ENCODE measurements around the gene FBXO38.
A peak's percentile ranks its signal among the peaks of the same experiment; 100 is the strongest.

The FBXO38 gene

GRCh38 chr5:148477429-148477828 lies 93.7 kb downstream of the FBXO38 start:
- H3K36me3 ChIP-seq (replicated peaks in 1 of 2; ENCODE audit: control insufficient read depth in 2 of 2, insufficient read depth in 2 of 2, low read length in 2 of 2), result no peaks in the 10 kb centered on the region
- H4K91ac ChIP-seq (ENCODE audit: low read depth, low read length, poor library complexity), result no peak overlapping the region
- H4K8ac ChIP-seq (ENCODE audit: low read depth, low read length), result no peak overlapping the region
- H3K4me3 ChIP-seq (ENCODE audit: low read length in 2 of 2), result no peak overlapping the region
- H2BK5ac ChIP-seq (ENCODE audit: low read length), result no peak overlapping the region
- no peak overlapping the region for H3K18ac ChIP-seq (ENCODE audit: low read length)
- H3K9me3 ChIP-seq (replicated peaks in 1 of 2; ENCODE audit: control insufficient read depth in 2 of 2, insufficient read depth in 1 of 2, low read depth in 1 of 2, low read length in 2 of 2), result no peaks in the 10 kb centered on the region
- H3K4ac ChIP-seq (ENCODE audit: low read length), result no peak overlapping the region
- peaks cover 2 to 10% of the 10 kb centered on the region in 2 donors for H3K4me1 ChIP-seq (ENCODE audit: control insufficient read depth in 2 of 2, insufficient read depth in 1 of 2, low read depth in 1 of 2, low read length in 2 of 2)
- H3K9ac ChIP-seq (ENCODE audit: low read depth, low read length, poor library complexity), result no peak overlapping the region
- WGBS, 2 donors (ENCODE audit: extremely low coverage in 2 of 2, insufficient read length in 2 of 2, insufficient replicate concordance in 1 of 2), result no CpG with 5 or more reads among the region's 3 CpGs
- no peak overlapping the region for H3K23ac ChIP-seq (ENCODE audit: low read depth, low read length, poor library complexity)
- no peaks in the 10 kb centered on the region for H3K79me1 ChIP-seq (ENCODE audit: low read depth, low read length)
- no peak overlapping the region for H2BK15ac ChIP-seq (ENCODE audit: low read length)
- H3K14ac ChIP-seq (ENCODE audit: low read length), result no peak overlapping the region
- no peak overlapping the region for H3K27ac ChIP-seq (replicated peaks; ENCODE audit: low read length)
- H3K4me2 ChIP-seq (ENCODE audit: insufficient read depth, low read length, poor library complexity, severe bottlenecking), result no peak overlapping the region
- DNase-seq (ENCODE audit: low spot score), result no peak
- H2AK5ac ChIP-seq (ENCODE audit: low read depth, low read length), result no peak overlapping the region
- H2BK12ac ChIP-seq (ENCODE audit: low read length), result no peak overlapping the region
- H3K27me3 ChIP-seq (ENCODE audit: control insufficient read depth in 3 of 3, insufficient read depth in 3 of 3, low read depth in 1 of 3, low read length in 3 of 3), result peaks cover 0 to 9% (median 0%) of the 10 kb centered on the region in 3 experiments
- H2BK120ac ChIP-seq (ENCODE audit: low read depth, low read length), result no peak overlapping the region
- no peak overlapping the region for H2AFZ ChIP-seq (ENCODE audit: low read length)

GRCh38 chr5:148482196-148482595 lies 98.4 kb downstream of the FBXO38 start:
- no peak overlapping the region for H4K8ac ChIP-seq (ENCODE audit: low read depth, low read length)
- H2AFZ ChIP-seq (ENCODE audit: low read length), result no peak overlapping the region
- no peak overlapping the region for H2BK12ac ChIP-seq (ENCODE audit: low read length)
- H3K9ac ChIP-seq (ENCODE audit: low read depth, low read length, poor library complexity), result no peak overlapping the region
- peaks cover 0 to 9% (median 0%) of the 10 kb centered on the region in 3 experiments for H3K27me3 ChIP-seq (ENCODE audit: control insufficient read depth in 3 of 3, insufficient read depth in 3 of 3, low read depth in 1 of 3, low read length in 3 of 3)
- H3K18ac ChIP-seq (ENCODE audit: low read length), result no peak overlapping the region
- no peaks in the 10 kb centered on the region for H3K9me3 ChIP-seq (replicated peaks in 1 of 2; ENCODE audit: control insufficient read depth in 2 of 2, insufficient read depth in 1 of 2, low read depth in 1 of 2, low read length in 2 of 2)
- H3K4ac ChIP-seq (ENCODE audit: low read length), result no peak overlapping the region
- no CpG with 5 or more reads among the region's 7 CpGs for WGBS, 2 donors (ENCODE audit: extremely low coverage in 2 of 2, insufficient read length in 2 of 2, insufficient replicate concordance in 1 of 2)
- H3K14ac ChIP-seq (ENCODE audit: low read length), result no peak overlapping the region
- H4K91ac ChIP-seq (ENCODE audit: low read depth, low read length, poor library complexity), result no peak overlapping the region
- no peak overlapping the region for H2AK5ac ChIP-seq (ENCODE audit: low read depth, low read length)
- H3K4me3 ChIP-seq (ENCODE audit: low read length in 2 of 2), result no peak overlapping the region
- H2BK5ac ChIP-seq (ENCODE audit: low read length), result no peak overlapping the region
- no peak overlapping the region for H3K4me2 ChIP-seq (ENCODE audit: insufficient read depth, low read length, poor library complexity, severe bottlenecking)
- H2BK15ac ChIP-seq (ENCODE audit: low read length), result no peak overlapping the region
- no peak overlapping the region for H3K23ac ChIP-seq (ENCODE audit: low read depth, low read length, poor library complexity)
- no peaks in the 10 kb centered on the region for H3K36me3 ChIP-seq (replicated peaks in 1 of 2; ENCODE audit: control insufficient read depth in 2 of 2, insufficient read depth in 2 of 2, low read length in 2 of 2)
- no peaks in the 10 kb centered on the region for H3K79me1 ChIP-seq (ENCODE audit: low read depth, low read length)
- H3K4me1 ChIP-seq (ENCODE audit: control insufficient read depth in 2 of 2, insufficient read depth in 1 of 2, low read depth in 1 of 2, low read length in 2 of 2), result peaks cover 2 to 11% of the 10 kb centered on the region in 2 donors
- DNase-seq (ENCODE audit: low spot score), result no peak
- H3K27ac ChIP-seq (replicated peaks; ENCODE audit: low read length), result no peak overlapping the region
- no peak overlapping the region for H2BK120ac ChIP-seq (ENCODE audit: low read depth, low read length)

DNA sequence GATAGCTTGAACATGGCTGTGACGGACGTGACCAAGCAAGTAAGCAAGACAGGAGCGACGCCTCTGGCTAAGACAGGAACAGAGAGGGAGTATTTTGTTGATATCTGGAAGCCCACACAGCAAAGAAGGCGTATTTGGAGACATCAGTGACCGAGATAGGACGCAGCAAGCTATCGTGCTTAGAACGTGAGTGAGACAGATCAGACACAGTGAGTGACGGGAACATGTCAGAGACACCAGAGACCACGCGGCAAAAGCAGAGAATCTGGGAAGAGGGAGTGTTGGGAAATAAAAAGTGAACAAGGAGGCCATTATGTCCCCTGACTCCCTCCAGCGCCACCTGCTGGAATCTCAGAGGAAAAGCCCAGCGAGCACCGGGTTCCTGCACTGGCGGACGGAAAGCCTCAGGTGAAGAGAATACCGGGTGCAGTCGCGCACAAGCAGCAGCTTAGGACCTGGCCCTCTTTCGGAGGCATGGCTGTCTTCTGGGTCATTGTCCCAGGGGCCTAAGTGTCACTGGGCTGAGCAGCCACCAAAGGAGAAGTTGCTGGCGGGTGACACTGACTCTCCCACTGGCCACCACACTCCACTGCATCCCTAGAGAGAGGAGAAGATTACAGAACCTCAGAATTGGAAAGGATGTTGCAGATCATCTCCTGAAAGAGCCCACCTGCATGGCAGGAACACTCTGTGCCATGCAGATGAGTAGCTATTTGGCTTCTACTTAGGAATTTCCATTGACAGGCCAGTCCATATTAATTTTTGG lies 99.1 kb downstream of the FBXO38 start:
- no peak overlapping the region for H3K4ac ChIP-seq (ENCODE audit: low read length)
- H3K23ac ChIP-seq (ENCODE audit: low read depth, low read length, poor library complexity), result no peak overlapping the region
- H3K36me3 ChIP-seq (replicated peaks in 1 of 2; ENCODE audit: control insufficient read depth in 2 of 2, insufficient read depth in 2 of 2, low read length in 2 of 2), result no peaks in the 10 kb centered on the region
- H3K4me3 ChIP-seq (ENCODE audit: low read length in 2 of 2), result no peak overlapping the region
- H3K14ac ChIP-seq (ENCODE audit: low read length), result no peak overlapping the region
- no peak overlapping the region for H2BK5ac ChIP-seq (ENCODE audit: low read length)
- no peaks in the 10 kb centered on the region for H3K9me3 ChIP-seq (replicated peaks in 1 of 2; ENCODE audit: control insufficient read depth in 2 of 2, insufficient read depth in 1 of 2, low read depth in 1 of 2, low read length in 2 of 2)
- H2AFZ ChIP-seq (ENCODE audit: low read length), result peak overlapping the region; percentile 21
- H4K91ac ChIP-seq (ENCODE audit: low read depth, low read length, poor library complexity), result no peak overlapping the region
- H2BK12ac ChIP-seq (ENCODE audit: low read length), result no peak overlapping the region
- H3K4me2 ChIP-seq (ENCODE audit: insufficient read depth, low read length, poor library complexity, severe bottlenecking), result no peak overlapping the region
- H3K9ac ChIP-seq (ENCODE audit: low read depth, low read length, poor library complexity), result no peak overlapping the region
- peaks cover 0 to 10% (median 0%) of the 10 kb centered on the region in 3 experiments for H3K27me3 ChIP-seq (ENCODE audit: control insufficient read depth in 3 of 3, insufficient read depth in 3 of 3, low read depth in 1 of 3, low read length in 3 of 3)
- H3K18ac ChIP-seq (ENCODE audit: low read length), result no peak overlapping the region
- H4K8ac ChIP-seq (ENCODE audit: low read depth, low read length), result no peak overlapping the region
- peaks cover 2 to 11% of the 10 kb centered on the region in 2 donors for H3K4me1 ChIP-seq (ENCODE audit: control insufficient read depth in 2 of 2, insufficient read depth in 1 of 2, low read depth in 1 of 2, low read length in 2 of 2)
- H2AK5ac ChIP-seq (ENCODE audit: low read depth, low read length), result no peak overlapping the region
- H2BK15ac ChIP-seq (ENCODE audit: low read length), result no peak overlapping the region
- no peaks in the 10 kb centered on the region for H3K79me1 ChIP-seq (ENCODE audit: low read depth, low read length)
- no CpG with 5 or more reads among the region's 22 CpGs for WGBS, 2 donors (ENCODE audit: extremely low coverage in 2 of 2, insufficient read length in 2 of 2, insufficient replicate concordance in 1 of 2)
- peak; percentile 47 for DNase-seq (ENCODE audit: low spot score)
- no peak overlapping the region for H3K27ac ChIP-seq (replicated peaks; ENCODE audit: low read length)
- H2BK120ac ChIP-seq (ENCODE audit: low read depth, low read length), result no peak overlapping the region

DNA sequence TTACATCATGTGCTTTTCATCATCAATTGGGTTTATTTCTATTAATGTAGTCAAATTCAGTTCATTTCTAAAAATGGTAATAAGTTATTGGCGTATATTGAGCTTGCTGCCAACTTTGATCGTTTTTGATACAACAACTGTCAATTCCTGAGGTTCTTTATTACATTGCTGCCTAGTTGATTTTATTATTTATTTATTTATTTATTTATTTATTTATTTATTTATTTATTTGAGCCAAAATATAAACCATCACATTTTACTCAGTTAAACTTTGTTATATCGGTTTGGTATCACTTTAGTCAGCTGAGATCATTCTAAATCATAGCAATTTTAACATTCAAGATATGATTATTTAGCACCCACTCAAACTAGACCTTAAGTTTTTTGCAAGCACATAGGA lies 100.0 kb downstream of the FBXO38 start:
- Histone ChIP-seq H3K9me3 (replicated peaks in 1 of 2; ENCODE audit: control insufficient read depth in 2 of 2, insufficient read depth in 1 of 2, low read depth in 1 of 2, low read length in 2 of 2) (no peaks in the 10 kb centered on the region), H3K79me1 (ENCODE audit: low read depth, low read length) (no peaks in the 10 kb centered on the region), H2AFZ (ENCODE audit: low read length) (no peak overlapping the region), H2BK120ac (ENCODE audit: low read depth, low read length) (no peak overlapping the region), H3K27me3 (ENCODE audit: control insufficient read depth in 3 of 3, insufficient read depth in 3 of 3, low read depth in 1 of 3, low read length in 3 of 3) (peaks cover 0 to 6% (median 0%) of the 10 kb centered on the region in 3 experiments), H2BK5ac (ENCODE audit: low read length) (no peak overlapping the region), H3K36me3 (replicated peaks in 1 of 2; ENCODE audit: control insufficient read depth in 2 of 2, insufficient read depth in 2 of 2, low read length in 2 of 2) (no peaks in the 10 kb centered on the region), H3K4me2 (ENCODE audit: insufficient read depth, low read length, poor library complexity, severe bottlenecking) (no peak overlapping the region), H3K9ac (ENCODE audit: low read depth, low read length, poor library complexity) (no peak overlapping the region), H3K4me3 (ENCODE audit: low read length in 2 of 2) (no peak overlapping the region), H3K4ac (ENCODE audit: low read length) (no peak overlapping the region), H2BK15ac (ENCODE audit: low read length) (no peak overlapping the region), H2AK5ac (ENCODE audit: low read depth, low read length) (no peak overlapping the region), H4K91ac (ENCODE audit: low read depth, low read length, poor library complexity) (no peak overlapping the region), H2BK12ac (ENCODE audit: low read length) (no peak overlapping the region), H3K4me1 (ENCODE audit: control insufficient read depth in 2 of 2, insufficient read depth in 1 of 2, low read depth in 1 of 2, low read length in 2 of 2) (peaks cover 2 to 11% of the 10 kb centered on the region in 2 donors), H3K18ac (ENCODE audit: low read length) (no peak overlapping the region), H3K14ac (ENCODE audit: low read length) (no peak overlapping the region), H4K8ac (ENCODE audit: low read depth, low read length) (no peak overlapping the region), H3K23ac (ENCODE audit: low read depth, low read length, poor library complexity) (no peak overlapping the region), H3K27ac (replicated peaks; ENCODE audit: low read length) (no peak overlapping the region)
- no peak for DNase-seq (ENCODE audit: low spot score)
- no CpG with 5 or more reads among the region's 3 CpGs for WGBS, 2 donors (ENCODE audit: extremely low coverage in 2 of 2, insufficient read length in 2 of 2, insufficient replicate concordance in 1 of 2)

Data from neuronal stem cell (in vitro differentiated cells).